Neural cell (in vitro differentiated cells): ENCODE results near the gene SSBP3. TPM values are rescaled to one million over a fixed set of nuclear protein-coding genes. Genes with fewer than 3 reads are reported as not detected.

Experiments
- H2AFZ ChIP-seq: fragments of 200-600, 300-800 bp; sonication (generic), shearing (Covaris generic); 2 replicates; pipeline ENCODE4 v1.6.0; 2014; ENCODE audit warnings: low read depth, mild to moderate bottlenecking, antibody characterized with exemption, low read length, moderate library complexity
- H3F3A ChIP-seq: fragments of 200-600 bp; shearing (Covaris generic); 2 replicates; pipeline ENCODE4 v1.6.1; 2016; ENCODE audit warnings: mild to moderate bottlenecking, moderate library complexity, mixed read lengths, antibody characterized with exemption, low read length; ENCODE audit not compliant: insufficient read depth, poor library complexity, severe bottlenecking
- H3K27ac ChIP-seq: fragments of 200-600, 300-800 bp; sonication (generic), shearing (Covaris generic); 2 replicates; pipeline ENCODE4 v1.5.1; 2014; ENCODE audit warnings: mild to moderate bottlenecking, low read length, moderate library complexity
- H3K27me3 ChIP-seq: fragments of 300-800, 200-600 bp; sonication (generic), shearing (Covaris generic); 2 replicates; pipeline ENCODE4 v1.6.0; 2014; ENCODE audit warnings: mild to moderate bottlenecking, low read depth, low read length, moderate library complexity; ENCODE audit not compliant: insufficient read depth
- H3K36me3 ChIP-seq: fragments of 300-800, 200-600 bp; sonication (generic), shearing (Covaris generic); 2 replicates; pipeline ENCODE4 v1.5.1; 2014; ENCODE audit warnings: mild to moderate bottlenecking, antibody characterized with exemption, low read length, moderate library complexity; ENCODE audit not compliant: insufficient read depth
- H3K4me2 ChIP-seq: fragments of 300-800, 200-600 bp; sonication (generic), shearing (Covaris generic); 2 replicates; pipeline ENCODE4 v1.6.0; 2014; ENCODE audit warnings: mild to moderate bottlenecking, low read length
- H3K4me3 ChIP-seq: fragments of 300-800, 200-600 bp; sonication (generic), shearing (Covaris generic); 2 replicates; pipeline ENCODE4 v1.5.1; 2014; ENCODE audit warnings: mild to moderate bottlenecking, low read length, moderate library complexity
- H3K79me2 ChIP-seq: fragments of 200-600 bp; shearing (Covaris generic); replicated peaks from 2 replicates; pipeline ENCODE4 v1.6.0; 2014; ENCODE audit warnings: mild to moderate bottlenecking, low read length, moderate library complexity; ENCODE audit not compliant: insufficient read depth
- H3K9ac ChIP-seq: fragments of 300-800, 200-600 bp; sonication (generic), shearing (Covaris generic); 2 replicates; pipeline ENCODE4 v1.6.1; 2016; ENCODE audit warnings: mild to moderate bottlenecking, low read length, mixed read lengths
- H3K9me2 ChIP-seq: fragments of 200-600 bp; shearing (Covaris generic); 2 replicates; pipeline ENCODE4 v1.6.1; 2016; ENCODE audit warnings: mild to moderate bottlenecking, low read length, mixed read lengths; ENCODE audit not compliant: insufficient read depth
- H3K9me3 ChIP-seq: fragments of 200-600, 300-800 bp; sonication (generic), shearing (Covaris generic); 2 replicates; pipeline ENCODE4 v1.6.1; 2016; ENCODE audit warnings: mild to moderate bottlenecking, mixed run types, low read length, moderate library complexity, mixed read lengths
- H4K20me1 ChIP-seq: fragments of 200-600 bp; shearing (Covaris generic); 2 replicates; pipeline ENCODE4 v1.6.1; 2016; ENCODE audit warnings: mild to moderate bottlenecking, mixed run types; ENCODE audit not compliant: insufficient read depth
- CTCF ChIP-seq: fragments of 450-650 bp; IDR thresholded peaks from 2 replicates; pipeline ENCODE4 v1.5.1; 2014; ENCODE audit warnings: antibody characterized with exemption, mild to moderate bottlenecking, moderate library complexity; ENCODE audit not compliant: poor library complexity, severe bottlenecking
- EP300 ChIP-seq: fragments of 450-650 bp; conservative IDR thresholded peaks from 2 replicates; pipeline ENCODE4 v1.6.1; 2014; ENCODE audit warnings: antibody characterized with exemption, mild to moderate bottlenecking, moderate library complexity; ENCODE audit not compliant: poor library complexity, severe bottlenecking
- EZH2 ChIP-seq: fragments of 200-600, 300-800 bp; shearing (Covaris generic), sonication (generic); IDR thresholded peaks from 2 replicates; pipeline ENCODE4 v1.6.1; 2014; ENCODE audit warnings: antibody characterized with exemption, low read length, borderline replicate concordance, mild to moderate bottlenecking; ENCODE audit not compliant: insufficient read depth, poor library complexity, severe bottlenecking
- MXI1 ChIP-seq: fragments of 450-650 bp; conservative IDR thresholded peaks from 2 replicates; pipeline ENCODE4 v1.6.1; 2014; ENCODE audit warnings: antibody characterized with exemption, mild to moderate bottlenecking; ENCODE audit not compliant: poor library complexity, severe bottlenecking
- POLR2AphosphoS5 ChIP-seq: IDR thresholded peaks from 2 replicates; pipeline ENCODE4 v1.6.1; 2012
- RAD21 ChIP-seq: fragments of 450-650 bp; conservative IDR thresholded peaks from 2 replicates; pipeline ENCODE4 v1.6.1; 2014; ENCODE audit warnings: antibody characterized with exemption, mild to moderate bottlenecking, moderate library complexity
- REST ChIP-seq: IDR thresholded peaks from 2 replicates; pipeline ENCODE4 v1.6.1; 2012; ENCODE audit warnings: borderline replicate concordance
- SMC3 ChIP-seq: fragments of 450-650 bp; conservative IDR thresholded peaks from 2 replicates; pipeline ENCODE4 v1.6.1; 2014; ENCODE audit warnings: antibody characterized with exemption, mild to moderate bottlenecking, moderate library complexity; ENCODE audit not compliant: poor library complexity
- TAF1 ChIP-seq: IDR thresholded peaks from 2 replicates; pipeline ENCODE4 v1.6.1; 2012; ENCODE audit warnings: low read depth
- polyA plus RNA-seq: library from polyadenylated mRNA; depleted of rRNA; stranded (reverse); fragments of >200 nt; gene quantifications from 2 replicates; pipeline ENCODE4 v1.2.3, GENCODE V29; 2014

SSBP3 gene
- polyA plus RNA-seq, 1 donor from 2014 or later, result 77.4 TPM

GRCh38 chr1:54302549-54302948, 103.6 kb downstream of the SSBP3 start:
- TF ChIP-seq EZH2 (no peak), TAF1 (no peak), CTCF (no peak), EP300 (no peak), REST (no peak), POLR2AphosphoS5 (no peak), MXI1 (no peak), RAD21 (no peak), SMC3 (no peak)
- H3F3A ChIP-seq, result no peaks in the 10 kb centered on the region
- no peak overlapping the region for H3K27ac ChIP-seq
- no peak overlapping the region for H3K9ac ChIP-seq
- H2AFZ ChIP-seq, result no peak overlapping the region
- no peaks in the 10 kb centered on the region for H3K9me2 ChIP-seq
- H3K27me3 ChIP-seq, result no peaks in the 10 kb centered on the region
- H3K36me3 ChIP-seq, result no peaks in the 10 kb centered on the region
- peaks cover 96% of the 10 kb centered on the region for H3K79me2 ChIP-seq
- no peak overlapping the region for H3K4me3 ChIP-seq
- no peaks in the 10 kb centered on the region for H3K9me3 ChIP-seq
- H4K20me1 ChIP-seq, result peaks cover 9% of the 10 kb centered on the region
- no peak overlapping the region for H3K4me2 ChIP-seq

GRCh38 chr1:54301497-54301896, 104.7 kb downstream of the SSBP3 start:
- Histone ChIP-seq H4K20me1 (peaks cover 9% of the 10 kb centered on the region), H3K27me3 (no peaks in the 10 kb centered on the region), H3K4me3 (no peak overlapping the region), H3K9ac (no peak overlapping the region), H2AFZ (no peak overlapping the region), H3K36me3 (no peaks in the 10 kb centered on the region), H3K79me2 (peaks cover 93% of the 10 kb centered on the region), H3K27ac (no peak overlapping the region), H3K9me2 (no peaks in the 10 kb centered on the region), H3F3A (no peaks in the 10 kb centered on the region), H3K4me2 (no peak overlapping the region), H3K9me3 (no peaks in the 10 kb centered on the region)
- no peak for TF ChIP-seq MXI1
- no peak for TF ChIP-seq TAF1
- TF ChIP-seq EZH2, result no peak
- no peak for TF ChIP-seq SMC3
- TF ChIP-seq RAD21, result no peak
- no peak for TF ChIP-seq EP300
- no peak for TF ChIP-seq CTCF
- no peak for TF ChIP-seq POLR2AphosphoS5
- TF ChIP-seq REST, result no peak
